CD14-positive monocyte (primary cell): ENCODE measurements around the gene DAB2. TPM values are rescaled to one million over a fixed set of nuclear protein-coding genes. Genes with fewer than 3 reads are reported as not detected.

Experiments
- DNase-seq, 3 donors: peaks; one replicate each; pipeline ENCODE4 v3.0.0-alpha.2; 2011 to 2022
- H2AFZ ChIP-seq: 2 replicates; pipeline ENCODE4 v1.6.0; 2012; ENCODE audit warnings: mild to moderate bottlenecking, low read depth, low read length, inconsistent platforms; ENCODE audit not compliant: insufficient read depth, poor library complexity, severe bottlenecking
- H3K27ac ChIP-seq, 2 donors: 1 replicate in 1 of 2; 2 replicates in 1 of 2; pipeline ENCODE4 v1.5.1; 2012 to 2013; ENCODE audit warnings: low read length in 2 of 2, control low read depth in 1 of 2, inconsistent platforms in 1 of 2, low read depth in 1 of 2, mild to moderate bottlenecking in 1 of 2
- H3K27me3 ChIP-seq, 2 donors: one replicate each; pipeline versions ENCODE4 v1.6.0 to v1.6.1; 2011 to 2013; ENCODE audit warnings: low read length in 2 of 2; ENCODE audit not compliant: control insufficient read depth in 2 of 2, insufficient read depth in 2 of 2
- H3K36me3 ChIP-seq, 2 donors: replicated peaks in 1 of 2; 1 replicate in 1 of 2; 2 replicates in 1 of 2; pipeline versions ENCODE4 v1.5.1 to v1.6.1; 2012 to 2013; ENCODE audit warnings: low read length in 2 of 2, control low read depth in 1 of 2, inconsistent platforms in 1 of 2, mild to moderate bottlenecking in 1 of 2; ENCODE audit not compliant: insufficient read depth in 2 of 2, control insufficient read depth in 1 of 2
- H3K4me1 ChIP-seq, 2 donors: 1 replicate in 1 of 2; 2 replicates in 1 of 2; pipeline versions ENCODE4 v1.5.1 to v1.6.1; 2012 to 2013; ENCODE audit warnings: low read length in 2 of 2, control low read depth in 1 of 2, inconsistent platforms in 1 of 2, mild to moderate bottlenecking in 1 of 2, moderate library complexity in 1 of 2; ENCODE audit not compliant: insufficient read depth in 2 of 2, control insufficient read depth in 1 of 2
- H3K4me2 ChIP-seq: replicated peaks from 2 replicates; pipeline ENCODE3; 2012; ENCODE audit warnings: low read length, moderate library complexity, mild to moderate bottlenecking; ENCODE audit not compliant: poor library complexity, severe bottlenecking; ENCODE audit errors: extremely low read depth
- H3K4me3 ChIP-seq, 3 experiments: fragments of 200-600 bp in 1 of 3; sonication (generic) in 1 of 3; replicated peaks in 1 of 3; 1 replicate in 2 of 3; 2 replicates in 1 of 3; pipeline ENCODE4 v1.5.1; 2011 to 2013; ENCODE audit warnings: low read length in 3 of 3, mild to moderate bottlenecking in 3 of 3, control low read depth in 2 of 3, low read depth in 2 of 3, inconsistent platforms in 1 of 3, moderate library complexity in 1 of 3
- H3K79me2 ChIP-seq: 2 replicates; pipeline ENCODE4 v1.6.0; 2012; ENCODE audit warnings: mild to moderate bottlenecking, control low read depth, inconsistent platforms, low read length, moderate library complexity; ENCODE audit not compliant: insufficient read depth
- H3K9ac ChIP-seq: 2 replicates; pipeline ENCODE4 v1.6.0; 2017; ENCODE audit warnings: low read length, mild to moderate bottlenecking; ENCODE audit not compliant: insufficient read depth, poor library complexity, severe bottlenecking
- H3K9me3 ChIP-seq, 2 donors: replicated peaks in 1 of 2; 1 replicate in 1 of 2; 2 replicates in 1 of 2; pipeline versions ENCODE4 v1.5.1 to v1.6.1; 2012 to 2013; ENCODE audit warnings: low read length in 2 of 2, control low read depth in 1 of 2; ENCODE audit not compliant: control insufficient read depth in 1 of 2, insufficient read depth in 1 of 2
- H4K20me1 ChIP-seq: 2 replicates; pipeline ENCODE4 v1.6.0; 2012; ENCODE audit warnings: mild to moderate bottlenecking, low read length, control low read depth, moderate library complexity; ENCODE audit not compliant: insufficient read depth
- H3K27ac Mint-ChIP-seq, 7 donors: one replicate each; pipeline ENCODE4 v1.8.0; 2020; ENCODE audit warnings: mild to moderate bottlenecking in 7 of 7, mixed read lengths in 7 of 7, moderate library complexity in 6 of 7, inconsistent platforms in 2 of 7
- H3K27me3 Mint-ChIP-seq, 3 donors: one replicate each; pipeline ENCODE4 v1.8.0; 2021 to 2022; ENCODE audit warnings: low read depth in 3 of 3, mild to moderate bottlenecking in 3 of 3, mixed read lengths in 3 of 3, moderate library complexity in 3 of 3, inconsistent platforms in 1 of 3
- H3K36me3 Mint-ChIP-seq, 2 donors: one replicate each; pipeline ENCODE4 v1.8.0; 2020; ENCODE audit warnings: mixed read lengths in 2 of 2, inconsistent platforms in 1 of 2, mild to moderate bottlenecking in 1 of 2
- H3K4me1 Mint-ChIP-seq: one replicate; pipeline ENCODE4 v1.8.0; 2020; ENCODE audit warnings: mild to moderate bottlenecking, mixed read lengths
- H3K4me3 Mint-ChIP-seq, 2 donors: one replicate each; pipeline ENCODE4 v1.8.0; 2020; ENCODE audit warnings: mild to moderate bottlenecking in 2 of 2, mixed read lengths in 2 of 2, moderate library complexity in 1 of 2
- H3K9me3 Mint-ChIP-seq, 7 donors: one replicate each; pipeline ENCODE4 v1.8.0; 2020 to 2022; ENCODE audit warnings: mixed read lengths in 7 of 7, mild to moderate bottlenecking in 6 of 7, moderate library complexity in 6 of 7, inconsistent platforms in 2 of 7
- CTCF ChIP-seq: fragments of 200-600 bp; IDR thresholded peaks from one replicate; pipeline ENCODE4 v1.8.0; 2022; ENCODE audit warnings: antibody characterized with exemption, mild to moderate bottlenecking
- WGBS: methylation state at CpG from one replicate; pipeline ENCODE4 v1.1.5; 2013; ENCODE audit warnings: missing lambda C conversion rate; ENCODE audit not compliant: insufficient coverage; 5-methylcytosine and 5-hydroxymethylcytosine counted together
- intact Hi-C, 2 donors: fragments of 100-400 bp; cut with micrococcal nuclease; formaldehyde crosslinking; loops; one replicate each; pipeline versions ENCODE4 v1.15.0 to v1.15.1; 2023
- polyA plus RNA-seq, 3 donors: library from polyadenylated mRNA; depleted of rRNA in 1 of 3; unstranded in 2 of 3; stranded (reverse) in 1 of 3; fragments of 300-500 nt in 2 of 3; fragments of >200 nt in 1 of 3; fragmentation: Illumina TruSeq in 2 of 3; gene quantifications; 1 replicate in 2 of 3; 2 replicates in 1 of 3; pipeline ENCODE4 v1.2.3, GENCODE V29; 2012 to 2021

Gene DAB2
- polyA plus RNA-seq, 3 donors, result 0.98 to 4.8 (median 3.0) TPM

- DNase-seq, result no peak
- Histone ChIP-seq H3K79me2 (no peaks in the 10 kb centered on the region), H2AFZ (no peak overlapping the region), H3K4me1 (no peaks in the 10 kb centered on the region), H3K4me2 (no peak overlapping the region), H3K4me3 (no peak overlapping the region), H3K9me3 (no peaks in the 10 kb centered on the region), H3K27ac (no peak overlapping the region), H3K36me3 (no peaks in the 10 kb centered on the region), H3K27me3 (no peaks in the 10 kb centered on the region), H4K20me1 (no peaks in the 10 kb centered on the region), H3K9ac (no peak overlapping the region)
- WGBS, result no CpG with 5 or more reads among the region's 4 CpGs
- no peaks in the 10 kb centered on the region for H3K36me3 Mint-ChIP-seq
- TF ChIP-seq CTCF, result no peak
- peaks cover 0 to 1% (median 0%) of the 10 kb centered on the region in 7 donors for H3K9me3 Mint-ChIP-seq
- peaks cover 2 to 5% (median 2%) of the 10 kb centered on the region in 3 donors for H3K27me3 Mint-ChIP-seq
- intact Hi-C loops, result no loop called here
- no peak overlapping the region for H3K4me3 Mint-ChIP-seq
- H3K4me1 Mint-ChIP-seq, result no peaks in the 10 kb centered on the region
- no peak overlapping the region for H3K27ac Mint-ChIP-seq
Measured at GRCh38 chr5:39368116-39368515, 56.7 kb downstream of the DAB2 start.

- TF ChIP-seq CTCF, result no peak
- Histone ChIP-seq H3K27me3 (no peaks in the 10 kb centered on the region), H3K4me2 (no peak overlapping the region), H2AFZ (no peak overlapping the region), H3K79me2 (no peaks in the 10 kb centered on the region), H3K9ac (no peak overlapping the region), H3K4me1 (no peaks in the 10 kb centered on the region), H3K36me3 (no peaks in the 10 kb centered on the region), H3K9me3 (no peaks in the 10 kb centered on the region), H3K27ac (no peak overlapping the region), H4K20me1 (no peaks in the 10 kb centered on the region), H3K4me3 (no peak overlapping the region)
- intact Hi-C loops, result no loop called here
- no peak for DNase-seq
- Mint-ChIP-seq H3K36me3 (no peaks in the 10 kb centered on the region), H3K27me3 (peaks cover 2 to 5% (median 2%) of the 10 kb centered on the region in 3 donors), H3K4me1 (no peaks in the 10 kb centered on the region), H3K27ac (no peak overlapping the region), H3K9me3 (peaks cover 0 to 1% (median 0%) of the 10 kb centered on the region in 7 donors), H3K4me3 (no peak overlapping the region)
- no CpG with 5 or more reads among the region's 3 CpGs for WGBS
Measured at GRCh38 chr5:39367711-39368110, 57.1 kb downstream of the DAB2 start.
